HG03097 (cell line): ENCODE results near the gene HLA-DQB1.
"Not testable (repeated sequence)": the region's sequence is repeated elsewhere in the genome, so short reads cannot be mapped to it uniquely, and the experiment has no call there.

Source experiments
- ATAC-seq: cut with Tn5 transposase; IDR thresholded peaks from one replicate; pipeline ENCODE4 v1.9.1; 2021; ENCODE audit not compliant: unreplicated experiment, low FRiP score

Gene HLA-DQB1

DNA sequence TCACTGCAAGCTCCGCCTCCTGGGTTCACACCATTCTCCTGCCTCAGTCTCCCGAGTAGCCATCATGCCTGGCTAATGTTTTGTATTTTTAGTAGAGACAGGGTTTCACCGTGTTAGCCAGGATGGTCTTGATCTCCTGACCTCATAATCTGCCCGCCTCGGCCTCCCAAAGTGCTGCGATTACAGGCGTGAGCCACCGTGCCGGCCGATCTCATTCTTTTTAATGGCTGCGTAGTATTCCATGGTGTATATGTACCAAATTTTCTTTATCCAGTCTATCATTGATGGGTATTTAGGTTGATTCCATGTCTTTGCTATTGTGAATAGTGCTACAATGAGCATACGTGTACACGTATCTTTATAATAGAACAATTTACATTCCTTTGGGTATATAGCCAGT is 36.7 kb downstream of the HLA-DQB1 start:
- ATAC-seq: not testable (repeated sequence)

GRCh38 chr6:32627831-32628230 is 38.6 kb downstream of the HLA-DQB1 start:
- no peak for ATAC-seq

DNA sequence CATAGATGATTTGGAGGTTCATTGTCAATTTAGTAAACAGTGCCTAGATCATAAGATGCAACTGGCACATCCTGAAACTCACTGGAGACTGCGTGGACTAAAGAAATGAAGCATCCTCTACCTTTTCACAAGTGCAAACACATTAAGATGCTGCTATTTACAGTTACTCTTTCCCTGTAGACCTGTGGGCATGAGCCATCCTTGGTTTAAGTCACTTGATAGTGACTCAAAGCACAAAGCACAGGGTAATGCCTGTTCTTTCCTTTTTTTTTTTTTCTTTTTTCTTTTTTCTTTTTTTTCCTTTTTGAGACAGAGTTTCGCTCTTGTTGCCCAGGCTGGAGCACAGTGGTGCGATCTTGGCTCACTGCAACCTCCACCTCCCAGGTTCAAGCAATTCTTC is 39.2 kb downstream of the HLA-DQB1 start:
- no peak for ATAC-seq

DNA sequence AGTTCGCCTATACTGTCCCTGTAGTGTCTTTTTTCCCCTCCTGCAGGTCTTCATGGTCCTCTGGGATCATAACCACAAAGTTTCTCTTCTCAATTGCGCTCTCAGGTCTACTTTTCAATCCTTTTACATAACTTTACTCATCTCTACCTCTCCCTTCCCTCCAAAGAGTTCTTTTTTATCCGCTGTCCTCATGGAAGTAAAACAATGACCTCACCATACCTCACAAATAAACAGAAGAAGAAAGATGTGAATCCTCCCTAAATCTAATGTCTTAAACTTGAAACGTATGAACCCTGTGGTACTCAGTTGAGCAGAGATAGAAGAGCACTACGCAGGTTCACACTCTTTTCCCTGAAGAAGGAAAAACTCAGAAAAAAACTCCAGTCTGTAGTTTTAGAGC is 41.3 kb downstream of the HLA-DQB1 start:
- no peak for ATAC-seq

DNA sequence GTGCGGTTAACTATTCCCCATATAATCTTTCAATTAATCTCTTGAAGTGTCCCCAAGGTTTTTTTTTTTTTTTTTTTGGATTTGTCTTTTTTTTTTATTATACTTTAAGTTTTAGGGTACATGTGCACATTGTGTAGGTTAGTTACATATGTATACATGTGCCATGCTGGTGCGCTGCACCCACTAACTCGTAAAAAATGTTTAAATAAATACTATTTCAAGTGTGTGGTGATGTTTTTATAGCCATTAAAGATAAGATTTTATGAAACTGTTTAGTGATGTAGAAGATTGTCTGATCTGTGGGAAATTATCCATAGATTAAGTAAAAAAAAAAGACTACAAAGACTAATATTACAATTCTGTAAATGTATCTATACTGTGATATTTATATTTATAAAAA is 41.9 kb downstream of the HLA-DQB1 start:
- ATAC-seq: no peak

DNA sequence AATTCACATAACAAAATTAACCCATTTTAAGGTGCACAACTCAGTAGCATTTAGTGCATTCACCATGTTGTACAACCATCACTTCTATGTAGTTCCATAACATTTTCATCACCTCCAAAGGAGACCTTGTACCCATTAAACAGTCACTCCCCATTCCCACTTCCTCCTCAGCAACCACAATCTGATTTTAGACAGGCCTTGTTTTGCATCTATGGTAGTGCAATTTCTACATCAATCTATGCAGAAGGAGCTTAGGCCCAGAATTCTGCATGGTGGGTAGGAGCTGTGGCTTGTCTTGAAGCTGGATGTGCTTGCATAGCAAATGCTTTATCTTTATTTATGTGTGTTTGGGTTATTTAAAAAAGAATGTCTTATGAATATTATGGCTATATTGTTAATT is 42.8 kb downstream of the HLA-DQB1 start:
- no peak for ATAC-seq

DNA sequence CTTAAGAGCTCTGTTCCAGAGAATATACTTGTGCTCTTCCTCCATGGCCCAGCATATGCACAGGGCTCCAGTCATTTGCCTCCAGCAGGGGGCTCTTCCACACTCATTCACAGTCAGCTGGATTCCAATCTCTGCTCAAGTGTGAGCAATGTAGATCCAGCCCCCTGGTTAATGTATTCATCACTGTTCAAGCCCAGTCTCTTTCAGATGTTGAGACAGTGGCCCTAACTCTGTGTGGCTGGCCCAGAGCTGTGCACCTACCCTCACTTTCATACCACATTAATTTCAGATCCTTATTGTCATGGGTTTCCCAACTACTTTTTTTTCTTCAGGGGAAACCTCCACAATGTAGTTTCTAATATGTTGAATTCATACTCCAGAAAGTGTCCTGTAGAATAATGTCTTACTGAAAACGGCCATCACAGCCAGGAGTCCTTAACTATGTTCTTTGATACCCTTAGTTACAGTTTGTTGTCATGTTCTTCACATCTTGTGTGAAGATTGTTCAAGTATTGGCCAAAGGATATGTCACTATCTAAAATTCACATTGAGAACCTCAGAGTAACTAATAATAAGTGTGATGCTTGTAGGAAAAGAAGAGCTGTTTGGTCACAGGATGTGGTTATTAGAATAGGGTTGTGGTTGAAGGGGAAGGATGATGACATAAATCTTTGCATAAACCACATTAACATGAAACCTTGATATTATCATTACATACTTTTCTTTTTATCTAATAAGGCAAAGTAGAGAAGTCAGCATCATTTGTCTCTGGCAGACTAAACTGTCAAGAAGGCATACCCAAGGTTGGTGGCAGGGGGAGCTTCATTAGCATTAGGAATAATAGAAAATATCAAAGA is 43.7 kb downstream of the HLA-DQB1 start:
- peak; percentile 70 for ATAC-seq

GRCh38 chr6:32621372-32621771 is 45.1 kb downstream of the HLA-DQB1 start:
- no peak for ATAC-seq

GRCh38 chr6:32617751-32618150 is 48.7 kb downstream of the HLA-DQB1 start:
- ATAC-seq: no peak

- no peak for ATAC-seq
Observed at GRCh38 chr6:32615885-32616532, 50.4 kb downstream of the HLA-DQB1 start.

DNA sequence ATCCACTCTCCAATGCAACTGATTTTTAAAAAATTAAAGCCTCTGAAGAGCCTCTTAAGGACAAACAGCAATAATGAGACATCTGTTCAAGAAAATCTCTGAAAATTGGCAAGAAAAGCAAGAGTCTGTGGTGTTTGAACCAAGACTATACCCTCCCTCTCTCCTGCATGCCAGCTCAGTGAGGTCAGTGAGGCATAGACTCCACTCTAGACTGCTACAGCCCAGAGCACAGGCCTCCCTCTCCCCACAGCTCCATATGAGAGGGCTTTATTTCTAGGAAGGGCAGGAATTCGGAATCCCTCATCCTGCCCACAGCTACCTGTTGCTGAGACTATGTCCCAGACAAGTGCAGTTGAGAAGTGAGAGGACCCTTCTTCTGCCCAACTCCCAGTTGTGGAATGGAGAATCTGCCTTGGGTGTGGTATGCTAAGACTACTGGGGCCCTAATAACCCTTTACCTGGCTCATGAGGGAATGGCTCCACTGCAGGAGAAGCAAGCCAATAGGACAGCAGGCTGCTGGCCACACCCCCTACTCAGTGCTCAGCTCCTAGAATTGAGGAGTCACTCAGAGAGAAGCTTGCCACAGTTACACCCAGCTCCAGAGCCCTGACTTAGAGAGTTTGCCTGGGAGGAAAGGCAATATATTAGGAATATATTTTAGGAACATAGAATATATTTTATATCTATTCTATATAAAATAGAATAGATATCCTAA is 51.9 kb downstream of the HLA-DQB1 start:
- no peak for ATAC-seq

DNA sequence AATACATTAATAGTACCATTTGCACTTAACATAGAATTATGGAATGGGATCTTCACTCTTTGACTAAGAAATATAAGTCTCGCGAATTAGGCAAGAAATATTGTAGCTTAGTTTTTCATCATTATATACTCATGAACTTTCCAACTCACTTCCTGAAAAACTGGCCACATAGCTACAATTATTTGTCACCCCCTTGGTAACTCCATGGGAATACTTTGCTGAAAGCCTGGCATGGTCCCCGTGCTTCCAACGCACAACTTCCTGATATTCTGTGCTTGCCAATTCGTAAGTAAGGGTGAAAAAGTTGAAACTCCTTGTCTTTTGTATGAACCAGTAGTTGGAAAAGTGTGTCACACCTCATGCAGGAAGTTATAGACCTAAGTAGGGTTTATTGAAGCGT is 53.0 kb downstream of the HLA-DQB1 start:
- ATAC-seq: no peak

GRCh38 chr6:32610682-32611296 is 55.7 kb downstream of the HLA-DQB1 start:
- ATAC-seq: no peak

- peak; percentile 91 for ATAC-seq
Observed at GRCh38 chr6:32609731-32610640, 56.5 kb downstream of the HLA-DQB1 start.
